GM12878 (cell line): ENCODE data around the gene SBK2. TPM values are rescaled to one million over a fixed set of nuclear protein-coding genes. Genes with fewer than 3 reads are reported as not detected.

Experiments
- CBX5 ChIP-seq: sonication (generic); IDR thresholded peaks from 2 replicates; pipeline ENCODE4 v1.6.1; 2016; ENCODE audit warnings: low read depth, moderate library complexity, mild to moderate bottlenecking, inconsistent platforms
- E2F8 ChIP-seq: fragments of 450-650 bp; IDR thresholded peaks from 2 replicates; pipeline ENCODE4 v1.6.1; 2018; ENCODE audit warnings: mild to moderate bottlenecking, low read depth, moderate library complexity; ENCODE audit not compliant: partially characterized antibody
- EED ChIP-seq: sonication (generic); IDR thresholded peaks from 2 replicates; pipeline ENCODE4 v1.6.1; 2016; ENCODE audit warnings: antibody characterized with exemption, low read depth
- JUND ChIP-seq: IDR thresholded peaks from 2 replicates; pipeline ENCODE4 v1.6.1; 2012; ENCODE audit warnings: low read depth, mild to moderate bottlenecking, low read length, improper control_type of control experiment, moderate library complexity
- POLR2AphosphoS5 ChIP-seq: IDR thresholded peaks from 2 replicates; pipeline ENCODE4 v1.6.1; 2011; ENCODE audit warnings: mild to moderate bottlenecking, low read length, inconsistent platforms
- PRDM15 ChIP-seq: fragments of 450-650 bp; formaldehyde crosslinking; IDR thresholded peaks from 2 replicates; pipeline ENCODE4 v1.4.0; 2020; ENCODE audit warnings: mild to moderate bottlenecking, moderate library complexity
- SRF ChIP-seq, 2 experiments: IDR thresholded peaks; 2 replicates each; pipeline ENCODE4 v1.6.1; 2011; ENCODE audit warnings: low read depth in 2 of 2, low read length in 2 of 2, mild to moderate bottlenecking in 1 of 2, moderate library complexity in 1 of 2
- TCF3 ChIP-seq: IDR thresholded peaks from 2 replicates; pipeline ENCODE4 v1.6.1; 2012; ENCODE audit warnings: low read depth, mild to moderate bottlenecking, low read length, borderline replicate concordance; ENCODE audit not compliant: insufficient read depth
- polyA plus RNA-seq, 11 experiments: library from polyadenylated mRNA; depleted of rRNA in 4 of 11; unstranded in 6 of 11; stranded (reverse) in 5 of 11; fragments of >200 nt; fragmentation: Nextera tagmentation in 4 of 11; fragmentation: Illumina TruSeq in 1 of 11; extraction: Ambion mirVana in 4 of 11; extraction: Trizol in 1 of 11; gene quantifications; 1 replicate in 1 of 11; 2 replicates in 10 of 11; pipeline versions ENCODE4 v1.2.1 to v1.2.3, GENCODE V29; 2011 to 2016; ENCODE audit warnings: inconsistent platforms in 2 of 11, missing spikeins in 2 of 11, low read depth in 1 of 11
- total RNA-seq, 4 experiments: library from RNA; depleted of rRNA in 3 of 4; stranded (reverse); fragments of >200 nt in 3 of 4; fragmentation: Illumina TruSeq in 1 of 4; extraction: Trizol in 1 of 4; gene quantifications; 2 replicates each; pipeline versions ENCODE4 v1.2.1 to v1.2.3, GENCODE V29; 2013 to 2021
- TF ChIP-seq, protein P1 (sequence below): fragments of 450-650 bp; IDR thresholded peaks from 2 replicates; pipeline ENCODE4 v1.6.1; 2016; ENCODE audit warnings: mild to moderate bottlenecking, moderate library complexity, borderline replicate concordance

Gene SBK2
- total and polyA plus RNA-seq, 10 of the 15 experiments (the other 5 are each of a cell fraction or from before 2014, with no cell fraction given): not detected

GRCh38 chr19:55544776-55545439 lies 8.0 kb upstream of the SBK2 start (continued):
- TF ChIP-seq EED (no peak), PRDM15 (no peak), CBX5 (no peak), SRF (IDR thresholded peaks at IDR 0.05; ENCODE audit: low read depth in 2 of 2, low read length in 2 of 2) (no peak), JUND (no peak), TCF3 (no peak), E2F8 (no peak), POLR2AphosphoS5 (no peak)
- TF ChIP-seq, protein P1, sequence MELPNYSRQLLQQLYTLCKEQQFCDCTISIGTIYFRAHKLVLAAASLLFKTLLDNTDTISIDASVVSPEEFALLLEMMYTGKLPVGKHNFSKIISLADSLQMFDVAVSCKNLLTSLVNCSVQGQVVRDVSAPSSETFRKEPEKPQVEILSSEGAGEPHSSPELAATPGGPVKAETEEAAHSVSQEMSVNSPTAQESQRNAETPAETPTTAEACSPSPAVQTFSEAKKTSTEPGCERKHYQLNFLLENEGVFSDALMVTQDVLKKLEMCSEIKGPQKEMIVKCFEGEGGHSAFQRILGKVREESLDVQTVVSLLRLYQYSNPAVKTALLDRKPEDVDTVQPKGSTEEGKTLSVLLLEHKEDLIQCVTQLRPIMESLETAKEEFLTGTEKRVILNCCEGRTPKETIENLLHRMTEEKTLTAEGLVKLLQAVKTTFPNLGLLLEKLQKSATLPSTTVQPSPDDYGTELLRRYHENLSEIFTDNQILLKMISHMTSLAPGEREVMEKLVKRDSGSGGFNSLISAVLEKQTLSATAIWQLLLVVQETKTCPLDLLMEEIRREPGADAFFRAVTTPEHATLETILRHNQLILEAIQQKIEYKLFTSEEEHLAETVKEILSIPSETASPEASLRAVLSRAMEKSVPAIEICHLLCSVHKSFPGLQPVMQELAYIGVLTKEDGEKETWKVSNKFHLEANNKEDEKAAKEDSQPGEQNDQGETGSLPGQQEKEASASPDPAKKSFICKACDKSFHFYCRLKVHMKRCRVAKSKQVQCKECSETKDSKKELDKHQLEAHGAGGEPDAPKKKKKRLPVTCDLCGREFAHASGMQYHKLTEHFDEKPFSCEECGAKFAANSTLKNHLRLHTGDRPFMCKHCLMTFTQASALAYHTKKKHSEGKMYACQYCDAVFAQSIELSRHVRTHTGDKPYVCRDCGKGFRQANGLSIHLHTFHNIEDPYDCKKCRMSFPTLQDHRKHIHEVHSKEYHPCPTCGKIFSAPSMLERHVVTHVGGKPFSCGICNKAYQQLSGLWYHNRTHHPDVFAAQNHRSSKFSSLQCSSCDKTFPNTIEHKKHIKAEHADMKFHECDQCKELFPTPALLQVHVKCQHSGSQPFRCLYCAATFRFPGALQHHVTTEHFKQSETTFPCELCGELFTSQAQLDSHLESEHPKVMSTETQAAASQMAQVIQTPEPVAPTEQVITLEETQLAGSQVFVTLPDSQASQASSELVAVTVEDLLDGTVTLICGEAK: no peak
